Embryonic facial prominence (tissue), 1 donor: ENCODE data around the gene MIA2.
"Not testable (repeated sequence)": the region's sequence is repeated elsewhere in the genome, so short reads cannot be mapped to it uniquely, and the experiment has no call there.

Experiments
- DNase-seq: peaks from one replicate; pipeline ENCODE4 v3.0.0-alpha.2; 2016; ENCODE audit errors: extremely low spot score

Gene MIA2

GRCh38 chr14:39233680-39234326 lies at the start of gene MIA2:
MIA2 (plus strand) TSS chr14:39233915; CDS start chr14:39234115, 200 bp downstream.
- no peak for DNase-seq

GRCh38 chr14:39184628-39185255 lies 49.0 kb upstream of the MIA2 start:
- no peak for DNase-seq

- no peak for DNase-seq
Observed at GRCh38 chr14:39185256-39186049, 48.3 kb upstream of the MIA2 start.

GRCh38 chr14:39186941-39187525 lies 46.7 kb upstream of the MIA2 start:
- DNase-seq = no peak

- no peak for DNase-seq
Observed at GRCh38 chr14:39203659-39204606, 29.8 kb upstream of the MIA2 start.

- DNase-seq = not testable (repeated sequence)
Observed at GRCh38 chr14:39207430-39207829, 26.3 kb upstream of the MIA2 start.

GRCh38 chr14:39211109-39211741 lies 22.5 kb upstream of the MIA2 start:
- no peak for DNase-seq

GRCh38 chr14:39212034-39212433 lies 21.7 kb upstream of the MIA2 start:
- DNase-seq = no peak

- no peak for DNase-seq
Observed at GRCh38 chr14:39212693-39213092, 21.0 kb upstream of the MIA2 start.

- no peak for DNase-seq
Observed at GRCh38 chr14:39217214-39217879, 16.4 kb upstream of the MIA2 start.

- DNase-seq = no peak
Observed at GRCh38 chr14:39218171-39218769, 15.4 kb upstream of the MIA2 start.

GRCh38 chr14:39219075-39219499 lies 14.6 kb upstream of the MIA2 start:
- DNase-seq = no peak

- not testable (repeated sequence) for DNase-seq
Observed at GRCh38 chr14:39220473-39220872, 13.2 kb upstream of the MIA2 start.

GRCh38 chr14:39228044-39228443 lies 5.7 kb upstream of the MIA2 start:
- DNase-seq = no peak

- no peak for DNase-seq
Observed at GRCh38 chr14:39228509-39229221, 5.0 kb upstream of the MIA2 start.

GRCh38 chr14:39229222-39229543 lies 4.5 kb upstream of the MIA2 start:
- DNase-seq = no peak

- DNase-seq = no peak
Observed at GRCh38 chr14:39229601-39230110, 4.1 kb upstream of the MIA2 start.

GRCh38 chr14:39230416-39231035 lies 3.2 kb upstream of the MIA2 start:
- DNase-seq = no peak
